CD4-positive, alpha-beta T cell treated with Interleukin-2 at 100 ng/mL for 4 hours (primary cell): ENCODE measurements around the gene FZD2.
"Not testable (repeated sequence)": the region's sequence is repeated elsewhere in the genome, so short reads cannot be mapped to it uniquely, and the experiment has no call there.

Source experiments
- DNase-seq: peaks from one replicate; pipeline ENCODE4 v3.0.0-alpha.2; 2020; ENCODE audit warnings: low spot score

The FZD2 gene

DNA sequence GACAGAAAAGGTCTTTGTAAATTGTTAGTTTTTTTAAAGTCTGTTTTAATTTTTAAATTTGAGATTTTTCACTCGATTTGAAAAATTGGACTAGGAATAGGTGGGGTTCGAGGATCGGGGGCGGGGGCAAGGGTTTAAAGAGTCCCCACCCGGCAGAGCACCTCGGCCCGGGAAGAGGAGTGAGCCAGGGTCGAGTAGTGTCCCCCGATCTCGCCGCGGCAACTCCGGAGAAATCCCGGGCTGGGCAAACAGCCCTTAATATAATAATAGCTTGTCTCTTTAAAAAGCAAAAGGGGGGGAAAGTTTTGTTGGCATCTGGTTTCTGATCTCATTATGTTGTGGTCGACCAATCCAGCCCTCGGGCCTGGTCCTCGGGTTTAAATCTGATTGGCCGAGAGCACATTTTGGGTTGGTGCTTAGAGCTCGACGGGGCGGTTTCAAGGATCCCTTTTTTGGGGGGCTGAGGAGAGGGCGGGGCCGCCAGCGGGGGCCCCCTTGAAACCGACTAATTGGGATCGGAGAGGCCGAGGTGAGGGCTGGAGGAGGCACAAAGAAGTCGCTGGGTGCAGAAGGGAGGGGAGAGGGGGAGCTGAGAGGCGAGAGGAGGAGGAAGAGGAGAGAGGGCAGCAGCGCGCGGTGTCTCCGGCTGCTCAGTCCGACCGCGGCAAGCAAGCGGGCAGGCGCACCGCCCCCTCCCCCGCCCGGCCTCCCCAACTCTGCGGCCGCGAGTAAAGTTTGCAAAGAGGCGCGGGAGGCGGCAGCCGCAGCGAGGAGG is at the start of gene FZD2:
TSS of gene FZD2 (plus strand) at position 653 of the 775 bp plus-strand sequence. CDS start 205 bp downstream, outside the sequence.
- peak; percentile 74 for DNase-seq

DNA sequence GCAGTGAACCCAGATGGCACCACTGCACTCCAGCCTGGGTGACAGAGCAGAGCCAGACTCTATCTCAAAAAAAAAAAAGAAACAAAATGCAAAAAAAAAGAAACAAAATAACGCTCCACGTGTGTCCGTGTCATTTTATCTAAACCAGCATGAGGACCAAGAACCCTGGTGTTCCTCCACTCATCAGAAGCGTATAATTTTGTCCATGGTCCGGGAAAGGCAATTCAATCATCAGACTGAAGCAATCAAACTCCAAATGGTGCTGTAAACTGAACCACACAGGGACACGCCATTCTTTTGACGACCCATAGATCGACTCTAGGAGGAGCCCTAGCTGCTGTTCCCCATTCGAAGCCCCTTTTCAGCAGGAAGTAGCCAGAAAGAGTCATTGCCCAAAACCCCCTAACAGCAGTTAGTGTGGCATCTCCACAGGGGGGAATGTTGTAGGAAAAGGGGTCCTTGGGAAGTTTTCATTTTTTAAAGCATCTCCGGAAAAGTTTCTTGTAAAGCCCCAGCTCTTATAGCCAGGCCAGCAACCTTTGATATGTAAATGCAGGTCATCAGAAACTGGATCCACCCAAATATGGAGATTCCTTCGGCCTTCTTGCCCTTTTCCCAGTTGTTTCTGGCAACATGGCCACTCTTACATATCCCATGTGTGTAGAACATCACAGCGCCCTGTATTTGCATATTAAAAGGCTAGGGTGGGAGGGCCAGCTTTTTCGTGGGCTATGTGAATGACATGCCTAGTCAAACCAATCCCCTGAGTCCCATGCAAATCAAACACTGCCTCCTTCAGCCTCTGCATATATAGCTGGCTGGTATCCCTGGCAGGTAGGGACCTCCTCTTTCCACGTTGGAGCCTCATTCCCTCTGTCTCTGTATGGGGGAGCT is 45.8 kb upstream of the FZD2 start:
- not testable (repeated sequence) for DNase-seq

DNA sequence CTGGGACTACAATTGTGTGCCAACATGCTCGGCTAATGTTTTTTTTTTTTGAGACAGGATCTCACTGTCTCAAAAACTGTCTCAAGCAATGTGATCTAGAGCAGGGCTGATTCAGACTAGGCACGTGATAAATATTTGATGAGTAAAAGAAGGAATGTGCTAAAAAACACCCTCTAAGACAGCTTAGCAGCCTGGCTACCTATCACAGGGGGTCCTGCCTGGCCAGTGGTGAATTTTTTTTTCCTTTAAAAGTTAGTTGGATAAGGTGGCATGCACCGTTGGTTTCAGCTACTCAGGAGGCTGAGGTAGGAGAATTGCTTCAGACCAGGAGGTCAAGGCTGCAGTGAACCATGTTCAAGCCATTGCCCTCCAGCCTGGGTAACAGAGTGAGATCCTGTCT is 39.3 kb upstream of the FZD2 start:
- no peak for DNase-seq

GRCh38 chr17:44522883-44523671 is 34.2 kb upstream of the FZD2 start:
- DNase-seq = peak; percentile 35

- no peak for DNase-seq
These were observed 33.7 kb upstream of the FZD2 start for GRCh38 chr17:44523672-44523972.

GRCh38 chr17:44527102-44527501 is 30.2 kb upstream of the FZD2 start:
- DNase-seq = no peak

- DNase-seq = no peak
These were observed 29.3 kb upstream of the FZD2 start for GRCh38 chr17:44527954-44528353.

GRCh38 chr17:44529864-44530263 is 27.4 kb upstream of the FZD2 start:
- DNase-seq = no peak

GRCh38 chr17:44530896-44531418 is 26.3 kb upstream of the FZD2 start:
- no peak for DNase-seq

DNA sequence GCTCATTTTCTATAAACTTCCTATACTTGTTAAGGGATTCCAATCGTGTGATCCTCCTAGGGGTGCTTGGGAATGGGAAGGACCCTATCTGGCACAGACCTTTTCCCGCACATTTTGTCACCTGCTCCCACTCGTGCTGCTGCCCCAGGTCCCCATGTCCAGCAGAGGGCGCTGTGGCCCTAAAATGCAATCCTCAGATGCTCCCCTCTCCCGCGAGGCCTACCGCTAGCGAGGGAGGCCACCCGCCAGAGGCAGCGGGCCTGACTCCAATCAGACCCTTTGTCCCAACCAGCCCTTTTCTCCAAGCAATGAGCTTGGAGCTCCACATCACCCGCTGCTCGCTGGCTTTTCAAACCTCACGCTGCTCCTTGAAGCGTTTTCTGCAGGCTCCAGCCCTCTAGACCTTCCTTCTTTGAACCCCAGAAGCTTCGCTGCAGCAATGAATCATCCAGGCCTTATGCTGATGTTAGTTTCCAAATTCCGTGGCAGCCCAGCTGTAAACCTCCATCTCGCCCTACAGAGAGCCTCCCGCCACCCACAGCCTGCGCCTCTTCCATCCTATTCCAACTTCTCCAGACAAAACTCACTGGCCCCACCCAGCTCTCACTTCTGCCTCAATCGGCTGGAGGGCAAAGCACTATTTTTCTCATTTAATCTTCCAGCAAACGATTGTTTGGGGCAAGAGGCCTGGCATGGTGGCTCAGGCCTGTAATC is 23.6 kb upstream of the FZD2 start:
- DNase-seq = peak; percentile 80

GRCh38 chr17:44536090-44536953 is 21.0 kb upstream of the FZD2 start:
- DNase-seq = no peak

GRCh38 chr17:44537922-44538321 is 19.4 kb upstream of the FZD2 start:
- DNase-seq = not testable (repeated sequence)

DNA sequence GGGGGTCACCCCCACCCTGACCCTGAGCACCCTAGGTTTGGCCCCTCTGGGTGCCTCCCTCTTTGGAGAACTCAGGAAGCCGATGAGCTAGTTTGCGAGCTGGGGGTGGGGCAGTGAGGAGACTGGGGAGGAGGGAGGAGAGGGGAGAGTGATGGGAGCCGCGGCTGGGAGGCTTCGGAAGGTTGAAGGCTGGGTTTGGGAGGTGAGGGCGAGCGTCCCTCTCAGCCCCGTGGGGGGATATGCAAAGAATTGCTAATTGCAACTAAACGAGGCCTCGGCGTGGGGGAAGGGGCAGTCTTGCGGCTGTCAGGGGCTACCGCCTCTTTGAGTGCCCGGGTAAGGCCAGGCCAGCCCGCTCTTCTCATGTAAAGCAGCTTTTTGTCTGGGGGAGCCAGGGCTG is 17.6 kb upstream of the FZD2 start:
- no peak for DNase-seq

DNA sequence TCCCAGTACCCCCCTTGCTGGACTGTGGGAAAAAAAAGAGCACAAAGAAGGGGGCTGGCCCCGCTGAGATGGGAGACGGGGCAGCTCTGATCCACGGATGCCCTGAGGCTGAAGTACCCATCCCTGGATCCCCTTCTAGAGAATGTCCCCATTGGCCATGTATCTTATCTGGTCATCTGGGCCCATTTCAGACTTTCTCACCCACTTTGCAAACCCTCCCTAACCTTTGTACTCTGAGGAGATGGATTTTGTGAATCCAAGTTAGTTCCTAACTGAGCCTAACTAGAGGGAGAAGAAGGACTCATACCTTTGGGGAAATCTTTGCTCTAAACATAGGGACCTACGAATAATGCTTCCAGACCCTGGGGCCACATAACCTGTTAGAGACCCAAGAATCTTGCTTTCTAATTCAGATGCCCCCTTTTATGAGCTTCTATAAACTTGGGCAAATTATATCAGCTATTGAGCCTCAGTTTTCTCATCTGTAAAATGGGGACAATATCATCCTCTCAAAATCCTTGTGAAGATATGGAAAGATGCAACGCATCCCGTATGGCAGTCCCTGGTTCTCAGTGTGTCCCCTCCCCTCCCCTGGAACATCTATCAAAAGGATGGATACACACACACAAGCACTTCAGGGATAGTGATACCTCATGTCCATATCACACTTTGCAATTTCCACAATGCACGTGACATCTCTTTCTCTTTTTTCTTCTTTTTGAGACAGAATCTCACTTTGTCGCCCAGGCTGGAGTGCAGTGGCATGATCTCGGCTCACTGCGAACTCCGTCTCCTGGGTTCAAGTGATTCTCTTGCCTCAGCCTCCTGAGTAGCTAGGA is 16.8 kb upstream of the FZD2 start:
- DNase-seq = no peak

GRCh38 chr17:44541884-44542581 is 15.3 kb upstream of the FZD2 start:
- no peak for DNase-seq

- DNase-seq = no peak
These were observed 13.9 kb upstream of the FZD2 start for GRCh38 chr17:44543213-44543904.

- no peak for DNase-seq
These were observed 13.3 kb upstream of the FZD2 start for GRCh38 chr17:44543905-44544523.
